Activated CD4-positive, alpha-beta T cell treated with anti-CD3 and anti-CD28 coated beads, Interleukin-2, amount 50 U/mL, for 16 hours (primary cell): ENCODE results near the gene BRAT1.

Experiments used
- DNase-seq: peaks from one replicate; pipeline ENCODE4 v3.0.0-alpha.2; 2020

The BRAT1 gene

DNA sequence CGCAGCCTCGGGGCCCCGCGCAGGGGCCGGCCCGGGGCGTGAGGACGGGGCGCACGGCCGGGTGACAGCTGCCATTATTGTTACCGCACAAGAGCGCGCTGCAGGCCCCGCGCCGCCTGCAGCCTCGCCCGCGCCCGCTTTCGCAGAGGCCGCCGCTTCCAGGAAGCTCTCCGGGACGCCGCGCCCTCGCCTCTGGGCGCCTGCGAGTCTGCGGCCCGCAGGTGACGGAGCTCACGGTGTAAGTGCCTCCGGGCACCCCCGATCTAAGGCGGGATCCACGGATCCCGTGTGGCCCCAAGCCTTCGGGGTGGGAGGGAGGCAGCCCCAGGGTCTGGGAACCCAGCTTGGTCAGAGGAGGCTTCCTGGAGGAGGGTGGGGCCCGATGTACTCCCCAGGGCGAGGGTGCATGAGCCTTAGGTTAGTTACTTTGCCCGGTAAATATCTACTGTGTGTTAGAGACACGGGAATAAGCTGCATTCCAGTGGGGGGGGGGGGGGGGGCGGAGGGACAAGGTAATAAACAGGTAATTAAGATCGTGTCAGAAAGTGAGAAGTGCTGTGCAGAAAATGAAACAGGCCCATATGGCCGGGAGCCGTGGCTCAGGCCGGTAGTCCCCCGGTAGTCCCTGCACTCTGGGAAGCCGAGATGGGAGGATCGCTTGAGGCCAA lies 4.1 kb upstream of the BRAT1 start:
- DNase-seq = peak; percentile 23

DNA sequence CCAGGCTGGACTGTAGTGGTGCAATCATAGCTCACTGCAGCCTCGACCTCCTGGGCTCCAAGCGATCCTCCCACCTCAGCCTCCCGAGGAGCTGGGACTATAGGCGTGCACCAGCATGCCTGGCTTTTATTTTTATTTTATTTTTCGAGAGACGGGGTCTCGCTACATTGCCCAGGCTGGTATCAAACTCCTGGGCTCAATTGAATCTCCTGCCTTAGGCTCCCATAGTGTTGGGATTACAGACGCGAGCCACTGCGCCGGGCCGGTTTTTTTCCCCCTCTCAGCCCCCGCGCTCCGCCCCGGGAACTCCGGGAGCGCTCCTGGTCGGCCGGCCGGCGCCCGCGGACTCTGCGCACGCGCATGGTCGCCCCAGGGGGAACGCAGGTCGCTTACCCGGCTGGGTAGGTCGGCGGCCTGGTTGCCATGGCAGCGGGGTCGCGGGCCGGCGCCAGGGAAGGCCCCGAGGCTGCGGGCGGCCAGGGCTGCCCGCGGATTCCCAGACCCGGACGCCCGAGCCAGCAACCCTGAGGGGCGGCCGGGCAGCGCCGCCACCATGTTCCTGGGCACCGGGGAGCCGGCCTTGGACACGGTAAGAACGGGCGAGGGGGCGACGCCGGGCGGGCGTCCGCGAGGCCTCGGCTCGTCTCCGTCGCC lies 3.4 kb upstream of the BRAT1 start, which contains the start of gene IQCE:
Gene IQCE, plus strand, starts transcription at position 351 of the 654 bp plus-strand sequence. Its CDS starts 203 bp downstream, at position 554.
- peak; percentile 93 for DNase-seq

DNA sequence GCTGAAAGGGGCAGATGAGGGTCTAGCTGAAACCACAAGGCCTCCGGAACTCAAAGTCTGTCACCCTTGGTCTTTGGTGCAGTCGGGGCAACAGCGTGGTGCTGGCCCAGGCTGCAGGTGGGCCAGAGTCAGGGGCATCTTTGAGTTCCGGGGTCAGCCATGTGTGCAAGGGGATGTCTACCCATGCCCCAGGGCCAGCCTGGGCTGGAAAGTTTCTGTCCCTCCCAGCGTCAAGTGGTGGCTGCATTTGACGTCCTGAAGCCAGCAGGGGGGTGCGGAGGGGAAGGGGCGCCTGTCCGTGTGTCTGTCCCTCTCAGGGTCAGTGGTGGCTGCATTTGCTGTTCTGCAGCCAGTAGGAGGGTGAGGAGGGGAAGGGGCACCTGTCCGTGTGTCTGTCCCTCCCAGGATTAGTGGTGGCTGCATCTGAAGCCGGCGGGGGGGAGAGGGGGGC lies 638 bp downstream of the BRAT1 start:
- DNase-seq = peak; percentile 12

DNA sequence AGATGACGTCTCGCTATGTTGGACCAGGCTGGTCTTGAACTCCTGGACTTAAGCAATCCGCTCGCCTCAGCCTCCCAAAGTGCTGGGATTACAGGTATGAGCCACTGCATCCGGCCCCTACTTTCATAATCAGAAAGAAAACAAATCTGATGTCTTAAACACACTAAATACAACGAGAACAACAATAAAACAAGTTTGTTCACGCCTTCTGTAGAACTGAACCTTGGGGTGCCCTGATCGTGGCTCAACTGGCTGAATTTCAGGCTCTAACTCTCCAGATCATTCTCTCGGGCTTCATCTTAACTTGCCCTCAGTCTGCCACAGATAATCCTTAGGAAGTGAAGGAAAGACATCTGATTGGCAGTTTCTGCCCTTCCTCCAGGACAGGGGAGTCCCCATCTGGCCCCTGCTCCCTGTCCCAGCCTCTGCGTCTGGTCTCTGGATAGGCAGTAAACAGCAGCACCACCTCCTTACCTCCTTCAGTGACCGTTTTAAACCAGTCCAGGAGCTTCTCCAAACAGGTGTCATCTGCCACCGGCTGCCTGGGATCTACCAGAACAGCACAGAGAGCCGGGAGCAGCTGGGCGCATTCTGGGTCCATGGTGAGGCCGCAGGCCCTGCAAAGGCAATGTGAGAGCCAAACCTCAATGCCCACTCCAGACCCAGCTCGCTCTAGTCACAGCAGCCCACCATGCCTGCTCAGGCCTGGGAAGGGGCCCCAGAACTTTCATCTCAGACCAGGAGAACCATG lies 1.3 kb downstream of the BRAT1 start:
- no peak for DNase-seq

DNA sequence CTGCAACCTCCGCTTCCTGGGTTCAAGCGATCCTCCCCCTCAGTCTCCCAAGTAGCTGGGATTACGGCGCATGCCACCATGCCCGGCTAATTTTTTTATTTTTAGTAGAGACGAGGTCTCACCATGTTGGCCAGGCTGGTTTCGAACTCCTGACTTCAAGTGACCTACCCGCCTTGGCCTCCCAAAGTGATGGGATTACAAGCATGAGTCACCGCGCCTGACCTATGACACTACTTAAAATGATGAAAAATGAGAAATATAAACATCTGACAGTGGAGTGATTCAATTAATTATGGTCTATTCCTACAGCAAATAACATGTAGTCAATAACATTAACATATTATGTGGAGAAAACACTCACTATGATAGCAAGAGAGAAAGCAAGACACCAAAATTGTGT lies 2.2 kb downstream of the BRAT1 start:
- DNase-seq = no peak

DNA sequence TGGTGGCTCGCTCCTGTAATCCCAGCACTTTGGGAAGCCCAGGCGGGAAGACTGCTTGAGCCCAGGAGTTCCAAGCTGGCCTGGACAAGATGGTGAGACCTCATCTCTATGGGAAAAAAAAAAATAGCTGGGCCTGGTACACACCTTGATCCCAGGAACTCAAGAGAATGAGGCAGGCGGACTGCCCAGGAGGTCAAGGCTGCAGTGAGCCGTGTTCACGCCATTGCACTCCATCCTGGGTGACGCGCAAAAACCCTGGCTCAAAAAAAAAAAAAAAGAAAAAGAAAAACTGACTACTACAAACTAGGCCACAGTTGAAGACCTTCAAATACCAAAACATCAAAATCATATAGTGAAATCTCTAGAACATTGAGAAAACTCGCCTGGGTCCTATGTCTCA lies 3.9 kb downstream of the BRAT1 start:
- DNase-seq = no peak

DNA sequence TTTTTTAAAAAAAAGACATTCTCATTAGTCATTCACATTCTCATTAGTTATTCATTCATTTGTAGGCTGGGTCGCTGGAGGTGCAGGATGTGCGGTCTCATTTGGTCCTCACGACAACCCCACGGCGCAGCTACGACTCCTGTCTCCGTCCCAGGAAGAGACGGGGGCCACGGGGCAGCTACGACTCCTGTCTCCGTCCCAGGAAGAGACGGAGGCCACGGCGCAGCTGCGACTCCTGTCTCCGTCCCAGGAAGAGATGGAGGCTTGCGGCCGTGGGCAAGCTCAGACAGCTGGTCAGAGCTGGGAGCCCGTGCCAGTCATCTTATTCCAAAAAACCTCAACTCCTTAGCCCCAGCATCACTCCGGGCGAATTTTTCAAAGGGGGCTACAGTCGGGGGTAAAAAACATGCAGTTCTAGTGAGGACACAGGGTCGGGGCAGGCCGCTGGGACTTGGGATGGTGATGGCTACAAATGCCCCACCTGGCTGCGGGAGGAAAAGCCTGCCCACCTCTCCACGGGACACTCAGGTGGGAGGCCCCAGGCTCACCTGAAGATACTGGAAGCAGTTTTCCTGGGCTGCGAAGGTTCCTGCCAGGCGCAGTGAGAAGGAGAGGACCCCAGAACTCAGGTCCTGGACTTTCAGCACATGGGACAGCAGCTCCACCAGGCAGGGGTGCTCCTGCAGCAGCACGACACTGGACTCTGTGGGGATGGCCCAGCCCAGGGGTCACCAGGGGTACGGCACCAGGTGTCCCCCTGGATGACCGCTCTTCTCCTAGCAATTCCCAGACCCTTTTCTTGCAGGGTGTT lies 8.3 kb downstream of the BRAT1 start:
- DNase-seq = no peak

DNA sequence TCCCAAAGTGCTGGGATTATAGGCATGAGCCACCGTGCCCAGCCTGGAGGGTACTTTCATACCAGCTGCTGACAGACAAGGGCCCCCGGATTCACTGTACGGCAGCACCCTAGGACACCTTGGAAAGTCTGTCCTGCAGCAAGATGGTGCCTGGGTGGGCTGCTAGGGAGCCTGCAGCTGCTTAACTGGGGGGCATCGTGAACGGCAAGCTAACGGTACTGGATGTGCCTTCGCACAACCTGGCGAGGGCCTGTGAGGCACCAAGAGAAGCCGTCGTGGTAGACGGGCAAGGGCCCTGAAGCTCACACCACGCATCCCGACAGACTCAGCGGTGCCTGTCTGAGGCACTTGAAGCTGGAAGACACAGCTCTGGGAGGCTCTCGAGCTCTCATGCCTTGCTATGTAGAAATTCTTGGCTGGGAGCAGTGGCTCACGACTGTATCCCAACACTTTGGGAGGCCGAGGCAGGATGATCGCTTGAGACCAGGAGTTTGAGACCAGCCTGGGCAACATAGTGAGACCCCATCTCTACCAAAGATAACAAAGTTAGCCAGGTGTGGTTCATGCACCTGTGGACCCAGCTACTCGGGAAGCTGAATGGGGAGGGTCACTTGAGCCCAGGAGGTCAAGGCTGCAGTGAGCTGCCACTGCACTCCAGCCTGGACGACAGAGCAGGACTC lies 9.4 kb downstream of the BRAT1 start:
- DNase-seq = no peak

DNA sequence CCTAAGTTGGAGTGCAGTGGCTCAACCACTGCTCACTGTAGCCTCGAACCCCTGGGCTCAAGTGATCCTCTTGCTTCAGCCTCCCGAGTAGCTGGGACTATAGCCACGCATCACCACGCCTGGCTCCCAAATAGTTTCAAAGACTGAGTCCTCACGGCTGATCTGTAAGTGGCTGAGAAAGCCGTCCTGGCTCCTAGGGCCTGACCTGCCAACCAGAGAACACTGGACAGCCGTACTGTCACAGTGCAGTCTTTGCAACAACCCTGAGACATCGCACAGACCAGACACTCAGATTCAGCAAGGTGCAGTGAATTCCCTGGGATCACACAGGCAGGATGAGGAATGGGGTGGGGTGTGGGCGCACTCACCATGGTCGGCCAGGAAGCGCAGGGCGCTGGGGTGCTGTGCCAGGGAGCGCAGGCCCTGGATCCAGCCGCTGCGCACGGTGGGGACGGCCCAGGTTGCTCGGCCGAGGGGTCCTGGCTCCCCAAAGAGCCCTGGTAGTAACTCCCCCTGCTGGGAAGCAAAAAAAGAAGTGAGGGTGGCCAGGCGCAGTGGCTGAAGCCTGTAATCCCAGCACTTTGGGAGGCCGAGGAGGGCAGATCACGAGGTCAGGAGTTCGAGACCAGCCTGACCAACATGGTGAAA lies 10.7 kb downstream of the BRAT1 start:
- no peak for DNase-seq

DNA sequence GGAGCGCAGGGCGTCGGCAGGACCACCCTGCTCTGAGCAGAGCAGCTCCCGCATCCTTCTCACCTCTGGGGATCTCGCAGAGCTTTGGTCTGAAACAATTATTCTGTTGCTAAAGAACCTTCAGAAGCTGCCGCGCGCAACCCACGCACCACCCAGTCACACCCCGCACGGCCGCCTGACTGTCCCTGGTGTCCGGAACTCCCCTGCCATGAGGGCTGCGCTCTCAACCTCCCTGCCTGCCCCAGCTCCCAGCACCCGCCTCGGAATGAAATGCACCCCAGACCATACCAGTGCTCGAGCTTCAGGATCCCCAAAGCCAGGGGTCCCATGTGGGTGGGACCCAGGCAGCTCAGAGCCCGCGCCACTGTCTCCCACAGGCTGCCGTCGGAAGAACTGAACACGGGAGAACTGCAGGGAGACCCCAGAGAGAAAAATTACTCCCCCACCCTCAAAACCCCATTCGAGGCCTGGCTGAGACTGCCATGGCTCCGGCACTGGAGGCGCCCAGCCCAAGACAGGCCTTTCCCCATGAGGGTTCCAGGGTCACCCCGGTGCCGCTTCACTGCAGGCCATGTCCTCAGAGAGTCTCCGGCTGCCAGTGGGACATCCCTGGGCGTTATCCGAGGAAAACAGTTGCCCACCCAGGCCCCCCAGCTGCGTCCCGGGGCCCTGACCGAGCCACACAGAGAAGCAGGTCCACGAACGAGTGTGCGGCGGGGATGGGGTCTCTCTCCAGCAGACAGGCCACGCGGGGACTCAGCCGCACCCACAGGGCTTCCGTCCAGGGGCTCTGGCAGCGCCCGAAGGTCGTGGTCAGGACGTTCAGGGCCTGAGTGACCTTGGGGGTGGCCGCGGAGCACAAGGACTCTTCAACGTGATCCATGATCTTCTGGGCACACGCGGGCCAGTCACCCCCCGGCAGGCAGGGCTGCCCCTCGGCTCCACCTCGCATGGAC lies 12.1 kb downstream of the BRAT1 start:
- DNase-seq = no peak

DNA sequence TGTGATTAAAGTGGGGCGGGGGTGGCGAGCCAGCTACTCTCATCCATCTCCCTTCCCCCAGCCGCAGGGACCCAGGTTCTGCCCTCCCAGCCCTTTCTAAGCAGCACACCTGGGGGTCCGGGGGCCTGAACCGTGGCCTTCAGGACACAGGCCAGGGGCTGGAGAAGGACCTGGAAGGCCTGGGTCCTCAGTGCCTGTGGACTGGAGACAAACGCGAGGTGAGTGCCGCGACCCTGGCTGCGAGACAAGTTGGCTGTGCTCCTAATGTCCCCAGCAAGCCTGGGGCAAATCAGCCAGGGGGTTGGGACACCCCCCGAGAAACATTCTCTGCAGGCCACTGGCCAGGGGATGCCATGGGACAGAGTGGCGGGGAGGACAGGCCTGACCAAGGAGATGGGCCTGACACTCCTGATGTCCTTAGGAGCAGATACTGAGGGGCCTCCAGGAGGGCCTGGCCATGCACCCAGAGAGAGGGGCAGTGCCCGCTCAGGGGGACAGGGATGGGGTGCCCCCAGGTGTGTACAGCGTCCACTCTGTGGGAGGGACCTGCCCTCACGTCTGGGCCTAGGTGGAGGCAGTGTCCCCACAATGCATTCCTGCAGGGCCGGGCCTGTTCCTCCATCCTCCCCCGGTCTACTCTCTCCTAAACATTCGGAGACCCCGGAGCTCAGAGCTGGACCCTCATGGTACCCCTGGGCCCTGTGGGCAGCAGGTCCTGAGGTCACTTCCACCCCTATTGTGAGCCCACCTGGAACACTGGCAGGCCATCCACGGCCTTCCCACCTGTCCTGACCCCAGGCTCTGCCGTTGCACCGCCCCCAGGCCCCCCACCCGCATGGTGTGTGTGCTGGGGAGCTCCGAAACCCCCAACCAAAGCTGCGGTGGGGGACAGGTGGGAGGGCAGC lies 13.1 kb downstream of the BRAT1 start:
- DNase-seq = no peak

DNA sequence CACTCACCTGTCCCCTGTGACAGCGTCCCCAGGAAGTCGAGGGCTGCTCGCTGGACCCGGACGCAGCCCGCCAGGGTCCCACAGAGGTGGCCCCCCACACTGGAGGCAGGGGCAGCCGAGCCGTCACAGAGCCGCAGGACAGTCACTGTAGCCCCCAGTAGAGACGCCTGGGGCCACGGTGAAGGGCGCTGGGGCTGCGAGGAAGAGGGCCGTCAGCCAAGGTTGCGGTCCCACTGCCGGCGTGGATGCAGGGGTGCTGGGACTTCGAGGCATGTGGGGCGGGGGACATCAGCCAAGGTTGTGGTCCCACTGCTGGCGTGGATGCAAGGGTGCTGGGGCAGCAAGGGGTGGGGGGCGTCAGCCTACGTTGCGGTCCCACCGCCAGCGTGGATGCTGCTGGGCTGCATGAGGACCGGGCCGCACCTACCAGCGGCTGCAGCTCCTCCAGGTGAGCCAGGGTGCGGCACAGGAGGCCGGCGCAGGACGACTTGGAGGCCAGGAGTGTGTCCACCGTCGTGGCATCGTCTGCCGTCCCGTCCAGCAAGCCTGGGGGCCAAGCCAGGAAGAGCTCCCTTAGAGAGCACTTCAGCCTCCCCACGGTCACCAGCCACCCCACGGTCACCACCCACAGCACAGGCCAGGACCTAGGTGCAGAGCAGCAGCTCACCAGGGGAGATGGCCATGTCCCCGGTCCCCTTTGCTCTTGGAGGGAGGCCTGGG lies 13.9 kb downstream of the BRAT1 start:
- no peak for DNase-seq

DNA sequence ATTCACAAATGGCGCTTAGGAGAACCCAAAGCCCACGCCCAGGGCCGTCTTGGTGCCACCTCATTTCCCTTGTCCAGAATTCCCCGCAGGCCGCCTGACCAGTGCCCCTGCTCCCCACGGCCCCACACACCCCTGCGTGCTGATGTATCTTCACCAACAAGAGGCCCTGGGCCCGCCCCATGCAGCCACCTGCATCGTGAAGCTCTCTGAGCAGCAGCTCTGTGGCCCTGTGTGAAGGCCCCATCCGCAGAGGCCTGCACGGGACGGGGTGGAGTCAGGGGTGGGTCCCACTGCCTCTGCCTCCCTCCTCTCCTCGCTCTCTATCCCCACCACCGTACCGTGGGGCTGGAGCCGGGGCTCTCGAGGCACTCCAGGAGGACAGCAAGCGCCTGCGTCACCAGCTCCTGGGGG lies 14.7 kb downstream of the BRAT1 start:
- no peak for DNase-seq

DNA sequence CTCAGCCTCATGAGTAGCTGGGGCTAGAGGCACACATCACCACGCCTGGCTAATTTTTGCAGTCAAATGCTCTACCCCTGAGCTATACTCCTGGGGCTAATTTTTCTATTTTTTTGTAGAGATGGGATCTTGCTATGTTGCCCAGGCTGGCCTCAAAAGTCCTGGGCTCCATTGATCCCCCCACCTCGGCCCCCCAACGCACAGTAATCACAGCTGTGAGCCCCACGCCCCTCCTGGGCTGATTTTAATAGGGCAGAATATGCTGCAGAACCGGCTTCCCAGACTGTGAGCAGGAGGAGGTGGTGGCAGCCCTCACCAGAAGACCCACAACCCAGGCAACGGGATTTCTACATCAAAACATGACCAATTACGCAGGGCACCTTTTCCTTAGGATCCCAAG lies 15.2 kb downstream of the BRAT1 start:
- DNase-seq = no peak

DNA sequence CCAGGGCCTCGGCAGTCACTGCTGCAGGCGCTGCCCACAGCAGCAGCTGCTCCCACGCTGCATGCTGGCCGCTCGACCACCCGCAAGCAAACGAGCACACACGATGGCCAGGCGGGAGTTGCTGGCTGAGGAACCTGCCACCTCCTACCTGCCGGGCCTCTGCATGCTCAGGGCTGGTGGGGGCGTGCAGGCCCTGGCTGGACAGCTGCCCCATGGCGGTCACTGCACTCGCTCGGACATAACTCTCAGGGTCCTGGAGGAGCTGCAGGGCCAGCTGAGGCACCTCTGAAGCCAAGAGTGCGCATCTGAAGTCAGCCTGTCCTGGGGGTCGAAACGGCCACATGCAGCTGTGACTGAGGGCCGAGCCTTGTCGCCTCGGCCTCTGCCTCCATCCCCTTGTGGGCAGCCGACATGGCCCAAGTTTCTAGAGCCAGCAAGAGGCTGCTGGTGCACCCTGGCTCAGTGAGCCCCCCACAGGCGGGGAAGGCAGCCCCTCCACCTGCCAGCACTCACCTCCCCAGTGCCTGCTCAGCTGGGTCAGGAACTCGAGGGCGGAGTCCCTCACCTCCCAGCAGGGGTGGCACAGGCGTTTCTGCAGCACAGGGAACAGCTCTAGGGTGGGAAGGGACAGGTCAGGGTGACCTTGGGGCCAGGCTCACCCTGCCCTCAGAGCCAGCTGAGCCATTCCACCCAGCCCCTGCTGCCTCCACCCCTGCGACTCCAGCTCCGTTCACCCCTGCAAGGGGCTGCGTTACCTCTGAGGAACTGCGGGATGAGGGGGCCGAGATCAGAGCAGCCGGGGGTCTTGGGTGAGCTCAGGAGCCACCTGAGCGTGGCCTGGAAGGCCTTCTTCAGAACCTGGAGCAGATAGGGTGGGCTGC lies 16.1 kb downstream of the BRAT1 start:
- DNase-seq = no peak

DNA sequence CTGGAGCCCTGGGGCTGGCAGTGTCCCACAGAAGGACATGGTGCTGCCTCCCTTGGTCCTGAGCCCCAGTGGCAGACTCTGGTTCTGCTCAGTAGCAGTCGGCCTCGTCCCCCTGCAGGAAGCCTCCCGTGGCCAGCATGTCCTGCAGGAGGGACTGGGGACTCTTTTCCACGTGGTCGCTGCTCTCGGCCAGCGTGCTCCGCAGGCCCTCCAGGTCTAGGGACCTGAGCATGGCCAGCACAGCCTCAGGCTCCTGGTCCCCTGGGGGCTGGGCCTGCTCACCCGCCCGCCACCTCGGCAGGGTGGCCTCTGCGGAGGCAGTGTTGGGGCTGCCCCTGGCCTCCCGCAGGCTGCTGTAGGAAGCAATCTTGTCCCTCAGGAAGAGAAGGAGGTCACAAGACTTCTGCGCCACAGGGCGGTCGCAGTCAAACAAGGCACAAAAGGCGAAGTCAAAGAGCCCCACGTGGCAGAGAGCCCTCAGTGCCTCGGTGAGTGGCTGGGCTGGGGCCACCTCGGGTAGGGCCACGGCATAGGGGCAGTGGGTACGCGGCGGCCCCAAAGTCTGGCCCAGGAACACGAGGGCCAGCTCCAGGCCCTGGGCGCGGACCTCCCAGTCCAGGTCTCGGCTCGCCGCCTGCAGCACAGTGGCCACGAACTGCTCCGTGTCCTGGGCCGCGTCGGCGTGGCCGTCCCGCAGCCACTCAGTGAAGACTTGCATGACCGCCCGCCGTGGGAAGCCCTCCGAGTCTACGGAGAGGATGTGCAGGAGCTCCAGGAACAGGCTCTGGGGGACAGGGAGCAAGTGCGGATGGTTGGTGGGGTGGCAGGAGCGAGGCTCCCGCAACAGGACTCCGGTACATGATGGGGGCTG lies 17.1 kb downstream of the BRAT1 start:
- no peak for DNase-seq
